GM19035 (cell line): Measurements from ENCODE around the gene DBNDD1.
"Not testable (repeated sequence)": the region's sequence is repeated elsewhere in the genome, so short reads cannot be mapped to it uniquely, and the experiment has no call there.

Experiments
- ATAC-seq: cut with Tn5 transposase; IDR thresholded peaks from one replicate; pipeline ENCODE4 v1.9.1; 2021; ENCODE audit not compliant: unreplicated experiment

The DBNDD1 gene, protein sequence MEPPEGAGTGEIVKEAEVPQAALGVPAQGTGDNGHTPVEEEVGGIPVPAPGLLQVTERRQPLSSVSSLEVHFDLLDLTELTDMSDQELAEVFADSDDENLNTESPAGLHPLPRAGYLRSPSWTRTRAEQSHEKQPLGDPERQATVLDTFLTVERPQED

DNA sequence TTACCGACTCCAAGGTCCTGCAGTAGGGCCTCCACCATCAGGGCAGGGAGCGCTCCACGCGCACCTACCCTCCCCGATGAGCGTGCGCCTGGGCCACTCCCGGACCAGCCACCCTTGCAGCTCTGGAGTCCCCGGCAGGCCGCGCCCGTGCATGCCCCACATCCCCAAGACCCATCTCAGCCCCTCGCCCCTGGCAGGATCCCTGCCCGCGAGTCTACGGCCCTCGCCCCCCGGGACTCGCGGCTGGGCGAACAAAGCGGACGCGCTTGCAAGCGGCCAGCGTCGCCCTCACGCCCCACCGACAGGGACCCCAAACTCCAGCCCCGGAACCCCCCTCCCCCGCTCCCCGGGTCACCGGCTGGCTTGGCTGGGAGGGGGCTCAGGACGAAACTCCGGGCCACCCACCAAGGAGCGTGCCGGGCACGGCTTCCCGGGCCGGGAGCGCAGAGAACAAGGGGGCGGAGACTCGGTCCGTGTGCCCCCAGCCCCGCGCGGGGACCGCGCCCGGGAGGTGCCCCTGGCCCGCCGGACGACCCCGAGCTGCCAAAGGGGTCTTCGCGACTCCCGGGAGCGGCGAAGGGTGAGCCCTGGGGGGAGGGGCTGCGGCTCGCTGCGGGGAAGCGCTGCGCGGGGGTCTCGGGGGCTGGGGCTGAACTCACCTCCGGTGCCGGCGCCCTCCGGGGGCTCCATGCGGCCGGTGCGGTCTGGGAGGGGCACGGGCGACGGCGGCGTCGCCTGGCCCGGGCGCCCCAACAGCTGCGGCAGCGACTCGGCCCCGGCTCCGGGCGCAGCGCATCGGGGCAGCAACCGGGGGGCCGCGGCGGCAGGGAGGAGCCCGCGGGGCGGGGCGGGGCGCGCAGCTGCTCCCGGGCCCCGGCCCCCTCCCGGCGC is at the start of gene DBNDD1:
Gene DBNDD1 (minus strand): TSS at position 805 of the 891 bp plus-strand sequence. CDS start 115 bp downstream, at position 690.
- ATAC-seq, result no peak

DNA sequence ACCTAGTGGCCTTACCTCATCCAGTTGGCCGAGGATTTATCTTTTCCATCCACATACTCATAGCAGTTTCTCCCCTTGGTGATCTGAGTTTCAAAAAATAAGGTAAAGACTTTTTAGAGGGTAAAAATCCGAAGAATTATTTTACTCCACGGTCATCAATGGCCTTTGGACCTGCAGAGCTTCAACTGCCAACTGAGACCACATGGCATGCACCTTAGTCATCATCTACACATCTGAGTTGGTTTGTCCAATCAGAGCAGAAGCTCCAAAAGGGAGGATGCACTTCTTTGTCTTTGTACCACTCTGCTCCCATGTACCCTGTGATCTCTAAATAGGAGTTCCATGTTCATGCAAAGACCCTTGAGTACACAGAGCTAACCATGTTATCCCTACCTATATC is 42.2 kb upstream of the DBNDD1 start:
- no peak for ATAC-seq

DNA sequence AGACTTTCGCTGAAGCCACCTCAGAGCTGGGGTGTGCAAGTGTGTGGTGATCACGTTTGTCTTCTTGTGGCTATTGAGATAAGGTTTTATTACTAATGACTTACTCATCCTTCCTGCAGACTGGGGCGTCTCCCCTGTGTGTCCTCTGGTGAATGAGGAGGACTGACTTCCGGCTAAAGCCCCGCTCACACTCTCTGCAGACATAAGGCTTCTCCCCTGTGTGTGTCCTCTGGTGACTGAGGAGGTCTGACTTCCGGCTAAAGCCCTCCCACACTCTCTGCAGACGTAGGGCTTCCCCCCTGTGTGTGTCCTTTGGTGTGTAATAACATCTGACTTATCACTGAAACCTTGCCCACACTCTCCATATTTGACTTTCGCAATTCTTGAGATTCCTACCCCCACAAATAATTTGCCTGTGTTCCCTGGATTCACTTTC is 38.5 kb upstream of the DBNDD1 start:
- no peak for ATAC-seq

DNA sequence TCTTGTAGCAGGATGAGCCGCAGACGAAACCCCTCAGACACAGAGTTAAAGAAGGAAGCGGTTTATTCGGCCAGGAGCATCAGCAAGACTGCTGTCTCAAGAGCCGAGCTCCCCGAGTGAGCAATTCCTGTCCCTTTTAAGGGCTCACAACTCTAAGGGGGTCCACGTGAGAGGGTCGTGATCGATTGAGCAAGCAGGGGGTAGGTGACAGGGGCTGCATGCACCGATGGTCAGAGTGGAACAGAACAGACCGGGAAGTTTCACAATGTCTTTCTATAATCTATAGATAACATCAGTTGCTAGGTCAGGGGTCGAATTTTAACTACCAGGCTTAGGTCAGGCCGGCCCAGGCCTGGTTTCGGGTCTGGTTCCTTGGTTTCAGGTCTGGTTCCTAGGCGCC is 37.3 kb upstream of the DBNDD1 start:
- not testable (repeated sequence) for ATAC-seq

DNA sequence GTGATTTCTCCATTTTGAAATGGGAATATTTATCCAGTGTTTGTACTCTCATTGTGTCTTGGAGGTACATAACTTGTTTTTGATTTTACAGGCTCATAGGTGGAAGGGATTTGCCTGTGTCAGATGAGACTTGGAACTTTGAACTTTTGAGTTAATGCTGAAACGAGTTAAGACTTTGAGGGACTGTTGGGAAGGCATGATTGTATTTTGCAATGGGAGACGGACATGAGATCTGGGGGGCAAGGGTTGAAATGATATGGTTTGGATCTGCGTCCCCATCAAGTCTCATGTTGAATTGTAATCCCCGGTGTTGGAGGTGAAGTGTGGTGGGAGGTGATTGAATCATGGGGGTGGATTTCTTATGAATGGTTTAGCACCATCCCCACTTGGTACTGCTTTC is 36.1 kb upstream of the DBNDD1 start:
- ATAC-seq, result no peak

DNA sequence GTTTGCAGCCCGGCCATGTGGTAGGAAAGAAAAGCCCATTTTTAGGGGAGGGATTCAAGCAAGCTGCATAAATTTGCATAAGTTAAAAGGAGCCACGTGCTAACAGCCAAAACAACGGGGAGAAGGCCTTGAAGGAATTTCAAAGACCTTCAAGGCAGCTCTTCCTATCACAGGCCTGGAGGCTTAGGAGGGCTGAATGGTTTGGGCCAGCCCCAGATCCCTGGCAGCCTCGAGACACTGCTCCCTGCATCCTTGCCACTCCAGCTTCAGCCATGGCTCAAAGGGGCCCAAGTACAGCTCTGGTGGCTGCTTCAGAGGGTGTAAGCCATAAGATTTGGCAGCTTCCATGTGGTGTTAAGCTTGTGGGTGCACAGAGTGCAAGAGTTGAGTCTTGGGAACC is 35.3 kb upstream of the DBNDD1 start:
- ATAC-seq, result no peak

DNA sequence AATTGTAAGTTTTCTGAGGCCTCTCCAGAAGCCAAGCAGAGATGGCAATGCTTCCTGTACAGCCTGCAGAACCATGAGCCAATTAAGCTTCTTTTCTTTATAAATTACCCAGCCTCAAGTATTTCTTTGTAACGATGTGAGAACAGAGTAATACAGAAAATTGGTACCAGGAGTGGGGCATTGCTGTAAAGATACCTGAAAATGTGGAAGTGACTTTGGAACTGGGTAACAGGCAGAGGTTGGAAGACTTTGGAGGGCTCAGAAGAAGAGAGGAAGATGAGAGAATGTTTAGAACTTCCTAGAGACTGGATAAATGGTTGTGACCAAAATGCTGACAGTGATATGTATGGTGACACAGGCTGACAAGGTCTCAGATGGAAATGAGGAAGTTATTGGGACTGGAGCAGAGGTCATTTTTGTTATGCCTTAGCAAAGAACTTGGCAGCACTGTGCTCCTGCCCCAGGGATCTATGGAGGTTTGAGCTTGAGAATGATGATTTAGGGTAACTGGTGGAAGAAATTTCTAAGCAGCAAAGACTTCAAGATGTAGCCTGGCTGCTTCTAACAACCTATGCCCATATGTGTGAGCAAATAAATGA is 34.7 kb upstream of the DBNDD1 start:
- no peak for ATAC-seq

DNA sequence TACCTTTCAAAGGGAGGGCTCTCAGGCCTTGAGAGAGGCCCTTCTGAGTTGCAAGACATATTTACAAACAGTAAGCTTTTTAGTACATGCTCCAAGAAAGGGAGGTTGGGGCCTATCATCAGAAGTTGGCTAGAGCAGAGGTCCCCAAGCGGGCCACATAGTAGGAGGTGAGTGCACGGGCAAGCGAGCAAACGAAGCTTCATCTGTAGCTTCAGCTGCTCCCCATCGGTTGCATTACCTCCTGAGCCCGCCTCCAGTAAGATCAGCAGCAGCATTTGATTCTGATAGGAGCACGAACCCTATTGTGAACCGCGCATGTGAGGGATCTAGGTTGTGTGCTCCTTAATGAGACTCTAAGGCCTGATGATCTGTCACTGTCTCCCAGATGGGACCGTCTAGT is 31.7 kb upstream of the DBNDD1 start:
- no peak for ATAC-seq

DNA sequence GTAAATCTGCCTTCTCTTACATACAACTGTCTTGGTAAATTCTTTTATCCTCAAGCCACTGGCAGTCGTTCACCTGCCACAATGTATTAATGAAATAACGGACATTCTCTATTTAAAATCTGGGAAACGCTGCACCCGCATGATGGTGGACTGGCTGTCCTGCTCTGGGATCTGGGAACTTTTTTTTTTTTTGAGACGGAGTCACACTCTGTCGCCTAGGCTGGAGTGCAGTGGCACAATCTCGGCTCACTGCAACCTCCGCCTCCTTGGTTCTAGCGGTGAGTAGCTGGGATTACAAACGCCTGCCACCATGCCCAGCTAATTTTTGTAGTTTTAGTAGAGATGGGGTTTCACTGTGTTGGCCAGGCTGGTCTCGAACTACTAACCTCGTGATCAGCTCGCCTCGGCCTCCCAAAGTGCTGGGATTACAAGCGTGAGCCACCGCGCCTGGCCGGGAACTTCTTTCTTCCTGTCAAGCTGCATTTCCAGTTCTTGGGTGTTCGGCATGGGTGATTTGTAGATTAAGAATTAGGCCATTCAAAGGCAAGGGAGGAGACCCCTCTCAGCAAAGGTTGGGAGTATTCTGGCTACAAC is 29.6 kb upstream of the DBNDD1 start:
- no peak for ATAC-seq

DNA sequence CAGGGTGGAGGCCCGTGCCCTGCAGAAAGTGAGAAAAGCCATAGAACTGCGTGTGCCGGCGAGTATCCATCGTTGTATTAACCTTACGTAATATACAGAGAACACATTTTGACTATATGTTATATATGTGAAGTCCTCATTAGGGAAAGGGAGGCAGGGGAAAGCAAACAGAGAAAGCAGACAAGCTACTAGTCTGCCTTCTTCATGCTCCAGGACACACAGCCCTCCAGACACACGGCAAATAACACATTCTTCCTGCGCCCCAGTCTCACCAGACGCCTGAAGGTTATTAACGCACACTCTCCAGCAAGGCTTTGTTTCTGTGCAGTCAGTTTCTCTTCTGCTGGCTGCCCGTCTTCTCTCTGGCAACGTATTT is 29.1 kb upstream of the DBNDD1 start:
- ATAC-seq, result no peak

DNA sequence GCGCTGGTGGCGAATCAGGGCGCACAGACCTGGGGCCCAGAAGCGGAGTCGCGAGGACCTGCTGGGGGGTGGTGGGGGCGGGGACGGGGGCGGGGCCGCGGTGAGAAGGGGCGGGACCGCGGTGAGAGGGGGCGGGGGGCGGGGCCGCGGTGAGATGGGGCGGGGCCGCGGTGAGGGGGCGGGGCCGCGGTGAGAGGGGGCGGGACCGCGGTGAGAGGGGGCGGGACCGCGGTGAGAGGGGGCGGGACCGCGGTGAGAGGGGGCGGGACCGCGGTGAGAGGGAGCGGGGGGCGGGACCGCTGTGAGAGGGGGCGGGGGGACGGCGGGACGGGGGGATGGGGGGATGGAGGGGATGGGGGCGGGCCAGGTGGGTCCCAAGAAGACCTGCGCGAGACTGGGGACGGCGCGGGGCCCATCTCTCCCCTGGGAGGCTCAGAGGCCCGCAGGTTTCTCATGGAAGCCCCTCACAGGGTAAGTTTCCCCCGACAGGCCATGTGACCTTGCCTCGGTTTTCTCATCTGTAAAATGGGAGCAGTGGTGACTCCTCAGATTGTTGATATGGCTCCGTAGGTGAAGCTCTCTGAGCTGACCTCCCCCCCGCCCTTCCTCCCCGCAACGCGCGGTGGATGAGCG is 28.6 kb upstream of the DBNDD1 start:
- no peak for ATAC-seq

DNA sequence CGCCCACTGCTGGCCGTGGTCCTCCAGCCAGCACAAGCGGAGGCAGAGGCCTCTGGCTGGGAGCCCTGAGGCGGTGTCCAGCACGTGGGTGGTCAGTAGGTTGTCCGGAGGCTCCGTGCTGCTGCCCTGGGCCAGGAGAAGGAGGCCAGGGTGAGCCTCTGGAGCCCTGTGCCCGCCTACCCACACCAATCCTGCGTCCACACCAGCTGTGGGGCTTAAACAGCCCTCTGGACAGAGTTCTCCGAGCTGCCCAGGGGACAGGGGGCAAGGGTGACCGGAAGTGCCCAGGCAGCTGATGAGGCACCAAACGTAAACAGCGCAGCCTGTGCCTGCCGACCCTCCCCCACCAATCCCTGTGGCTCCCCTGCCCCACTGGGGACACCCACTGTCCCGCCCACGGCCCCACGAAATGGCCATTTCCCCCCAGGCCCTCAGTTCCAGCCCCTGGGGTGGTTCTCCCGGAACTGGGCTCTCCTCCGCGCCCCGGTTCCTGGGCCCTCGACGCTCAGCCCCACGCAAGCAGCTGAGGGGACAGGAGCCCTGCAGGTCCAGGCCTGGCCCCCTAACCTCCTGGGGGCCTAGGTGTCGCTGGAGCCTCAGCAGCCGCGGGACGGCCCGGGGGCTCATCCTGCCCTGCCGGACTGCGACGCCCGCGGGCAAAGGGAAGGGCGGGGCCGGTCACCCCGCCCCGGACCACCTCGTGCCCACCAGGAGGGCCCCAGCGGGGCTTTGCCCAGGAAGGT is 27.9 kb upstream of the DBNDD1 start:
- no peak for ATAC-seq

DNA sequence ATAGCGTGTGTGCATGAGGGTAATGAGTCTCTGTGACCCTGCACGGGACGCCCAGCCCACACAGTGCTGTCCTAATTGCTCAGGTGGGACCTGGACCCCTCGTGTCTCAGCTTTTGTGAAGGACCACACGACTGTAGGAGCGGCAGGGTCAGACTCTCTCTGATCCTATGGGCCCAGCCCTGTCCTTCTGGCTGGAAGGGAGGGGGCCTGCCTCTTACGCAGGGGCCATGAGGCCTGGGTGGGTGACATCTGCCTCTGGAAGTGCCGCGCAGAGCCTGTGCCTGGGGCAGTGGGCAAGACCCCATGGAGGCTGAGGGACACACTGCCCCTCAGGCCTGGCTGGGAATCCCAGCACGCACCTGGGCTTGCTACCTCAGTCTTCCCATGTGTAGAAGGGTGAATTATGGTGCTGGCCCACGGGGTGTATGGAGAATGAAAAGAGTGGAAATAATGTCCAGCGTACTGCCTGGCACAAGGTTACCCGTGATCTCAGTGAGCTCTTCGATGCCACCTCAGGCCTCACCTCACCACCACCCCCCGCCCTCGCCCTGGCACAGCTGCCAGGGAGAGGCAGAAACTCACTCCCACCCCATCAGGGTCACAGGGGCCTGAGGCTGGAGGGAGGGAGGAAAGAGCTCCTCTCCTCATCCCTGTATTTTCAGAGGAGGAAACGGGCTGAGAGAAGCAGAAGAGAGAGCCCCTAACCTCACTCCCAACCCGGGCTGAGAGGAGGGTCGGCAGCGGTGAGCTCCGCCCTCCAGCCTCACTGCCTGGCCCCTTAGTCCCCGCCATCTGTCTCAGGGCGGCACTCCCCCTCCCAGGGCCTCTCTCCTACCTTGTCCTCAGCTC is 27.1 kb upstream of the DBNDD1 start:
- no peak for ATAC-seq

DNA sequence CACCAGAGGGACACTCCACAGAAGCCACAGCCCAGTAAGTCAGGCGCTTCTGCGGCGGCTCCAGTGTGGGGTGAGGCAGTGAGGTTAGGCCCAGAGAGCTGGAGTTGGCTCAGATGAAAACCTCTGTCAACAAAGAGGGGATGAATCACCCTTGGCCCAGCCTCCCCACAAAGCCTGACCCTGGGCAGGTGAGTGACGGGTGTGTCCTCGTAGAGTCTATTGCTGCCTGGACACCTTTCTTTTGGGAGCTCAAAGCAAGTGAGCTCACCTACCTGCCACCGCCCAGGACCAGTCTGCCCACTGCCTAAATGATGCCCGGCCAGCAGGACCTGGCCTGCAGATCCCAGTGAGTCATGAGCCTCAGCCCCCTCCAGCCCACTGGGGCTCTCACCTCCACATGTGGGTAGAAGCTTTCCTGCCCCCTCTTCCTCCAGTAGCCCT is 24.9 kb upstream of the DBNDD1 start:
- ATAC-seq, result no peak

DNA sequence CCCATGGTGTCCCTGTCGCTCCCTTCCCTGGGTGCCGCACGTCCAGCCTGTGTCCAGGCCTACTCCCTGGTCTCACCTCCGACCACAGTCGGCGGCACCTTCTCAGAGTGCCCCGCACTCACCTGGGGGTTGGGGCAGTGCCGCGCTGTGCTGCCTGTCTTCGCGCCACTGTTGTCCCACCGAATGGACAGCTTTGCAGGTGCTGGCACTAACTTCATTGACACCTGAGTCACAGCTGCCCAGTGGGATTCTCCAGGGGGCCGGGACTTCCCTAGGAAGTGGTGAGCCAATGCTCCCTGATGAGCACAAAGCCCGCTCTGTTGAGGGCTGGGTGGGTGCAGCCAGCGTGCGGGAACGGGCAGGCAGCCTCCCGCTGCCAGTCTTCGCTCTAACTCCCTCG is 24.3 kb upstream of the DBNDD1 start:
- ATAC-seq, result no peak

DNA sequence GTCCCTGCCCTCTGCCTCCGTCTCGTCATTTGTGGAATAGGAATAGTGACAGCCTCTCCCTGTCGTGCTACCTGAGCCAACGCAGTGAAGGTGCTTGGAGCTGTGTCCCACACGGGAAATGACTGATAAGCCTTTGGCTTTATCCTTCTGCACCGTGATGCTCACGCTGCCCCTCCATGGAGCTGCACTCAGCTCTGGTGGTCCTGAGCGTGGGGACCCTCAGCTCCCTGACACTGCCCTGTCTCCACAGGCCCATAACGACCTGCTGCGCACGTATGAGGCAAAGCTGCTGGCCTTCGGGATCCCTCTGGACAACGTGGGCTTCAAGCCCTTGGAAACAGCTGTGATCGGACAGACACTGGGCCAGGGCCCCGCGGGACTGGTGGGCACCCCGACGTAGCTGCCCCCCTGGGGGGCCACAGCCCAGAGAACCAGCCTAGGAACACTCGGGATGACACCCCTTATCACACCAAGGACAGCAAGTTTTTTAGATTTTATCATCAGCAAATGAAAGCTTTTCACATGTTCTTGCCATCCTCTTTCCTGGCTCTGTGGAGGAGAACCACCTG is 23.8 kb upstream of the DBNDD1 start:
- ATAC-seq, result no peak

DNA sequence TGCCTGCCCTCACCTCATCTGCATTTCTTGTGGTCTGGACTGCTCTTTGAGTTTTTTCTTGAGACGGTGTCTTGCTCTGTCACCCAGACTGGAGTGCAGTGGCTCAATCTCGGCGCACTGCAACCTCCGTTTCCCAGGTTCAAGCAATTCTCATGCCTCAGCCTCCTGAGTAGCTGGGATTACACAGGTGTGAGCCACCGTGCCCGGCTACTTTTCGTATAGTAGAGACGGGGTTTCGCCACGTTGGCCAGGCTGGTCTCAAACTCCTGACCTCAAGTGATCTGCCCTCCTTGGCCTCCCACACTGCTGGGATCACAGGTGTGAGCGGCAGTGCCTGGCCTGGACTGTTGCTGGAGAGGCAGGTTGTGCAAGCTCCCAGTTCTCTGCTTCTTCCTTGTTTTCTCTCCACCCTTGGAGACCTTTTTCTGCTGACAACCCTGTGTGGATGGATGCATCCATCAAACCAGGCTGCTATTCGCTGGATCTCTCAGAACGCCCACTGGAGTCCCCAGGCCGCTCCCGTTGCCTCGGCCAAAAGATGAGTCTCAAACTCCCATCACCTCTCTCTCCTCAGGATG is 22.7 kb upstream of the DBNDD1 start:
- ATAC-seq, result no peak

DNA sequence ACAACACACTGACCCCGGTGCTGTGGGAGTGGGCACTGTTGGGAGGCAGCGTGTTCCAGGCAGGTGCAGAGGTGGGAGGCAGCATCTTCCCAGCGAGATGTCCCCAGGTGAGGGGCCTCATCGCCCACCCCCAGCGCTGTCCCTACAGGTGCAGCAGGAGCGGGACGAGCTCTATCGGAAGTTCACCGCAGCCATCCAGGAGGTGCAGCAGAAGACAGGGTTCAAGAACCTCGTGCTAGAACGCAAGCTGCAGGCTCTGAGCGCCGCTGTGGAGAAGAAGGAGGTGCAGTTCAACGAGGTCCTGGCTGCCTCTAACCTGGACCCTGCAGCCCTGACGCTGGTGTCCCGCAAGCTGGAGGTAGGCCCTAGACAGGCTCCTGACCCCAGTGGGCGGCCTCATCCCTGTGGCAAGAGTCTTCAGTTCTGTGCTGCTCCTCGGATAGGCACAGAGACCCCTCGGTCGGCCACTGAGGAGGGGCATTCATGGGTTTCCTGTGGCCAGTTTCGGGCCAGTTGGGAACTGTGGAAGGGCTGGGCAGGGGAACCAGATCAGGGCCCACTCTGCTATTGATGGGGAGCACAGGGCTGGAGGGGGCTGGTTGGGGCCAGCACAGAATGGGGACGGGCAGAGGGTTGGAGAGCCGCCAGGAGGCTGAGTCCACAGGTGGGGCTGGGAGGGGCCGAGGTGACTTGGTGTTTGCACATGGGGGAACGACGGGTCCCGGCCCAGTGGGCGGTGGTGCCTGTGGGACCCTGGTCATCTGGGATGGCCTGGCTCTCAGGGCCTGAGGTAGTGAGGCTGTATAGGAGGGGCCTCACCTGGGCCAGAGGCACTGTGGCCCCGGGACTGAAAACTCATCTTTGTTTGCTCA is 21.1 kb upstream of the DBNDD1 start:
- ATAC-seq, result no peak
